Liver (tissue), 9 donors: ENCODE data around the gene NOP9. TPM values are rescaled to one million over a fixed set of nuclear protein-coding genes. Genes with fewer than 3 reads are reported as not detected.
A peak's percentile ranks its signal among the peaks of the same experiment; 100 is the strongest.

Experiments
- DNase-seq: peaks from one replicate; pipeline ENCODE4 v3.0.0-alpha.2; 2017; ENCODE audit warnings: low spot score
- H3K27ac ChIP-seq, 2 donors: one replicate each; pipeline ENCODE4 v1.7.0; 2013; ENCODE audit warnings: inconsistent platforms in 2 of 2, low read length in 2 of 2, control low read depth in 1 of 2, low read depth in 1 of 2, mild to moderate bottlenecking in 1 of 2
- H3K27me3 ChIP-seq, 4 donors: one replicate each; pipeline versions ENCODE4 v1.6.1 to v1.7.0; 2013; ENCODE audit warnings: low read length in 3 of 4, inconsistent platforms in 1 of 4, mild to moderate bottlenecking in 1 of 4, moderate library complexity in 1 of 4; ENCODE audit not compliant: control insufficient read depth in 4 of 4, insufficient read depth in 4 of 4
- H3K36me3 ChIP-seq, 4 donors: one replicate each; pipeline versions ENCODE4 v1.6.1 to v1.7.0; 2013; ENCODE audit warnings: low read length in 3 of 4, mild to moderate bottlenecking in 3 of 4, low read depth in 1 of 4, moderate library complexity in 1 of 4; ENCODE audit not compliant: control insufficient read depth in 4 of 4, insufficient read depth in 3 of 4
- H3K4me1 ChIP-seq, 4 donors: one replicate each; pipeline versions ENCODE4 v1.6.1 to v1.7.0; 2013; ENCODE audit warnings: low read length in 3 of 4, mild to moderate bottlenecking in 3 of 4, moderate library complexity in 1 of 4; ENCODE audit not compliant: control insufficient read depth in 4 of 4, insufficient read depth in 4 of 4
- H3K4me3 ChIP-seq, 3 donors: one replicate each; pipeline versions ENCODE4 v1.6.1 to v1.7.0; 2013; ENCODE audit warnings: low read length in 3 of 3, control low read depth in 1 of 3, low read depth in 1 of 3, mild to moderate bottlenecking in 1 of 3
- H3K9ac ChIP-seq, 2 donors: one replicate each; pipeline ENCODE4 v1.7.0; 2013; ENCODE audit warnings: low read length in 2 of 2, mild to moderate bottlenecking in 2 of 2, moderate library complexity in 2 of 2, control low read depth in 1 of 2, low read depth in 1 of 2
- H3K9me3 ChIP-seq, 4 donors: one replicate each; pipeline versions ENCODE4 v1.6.1 to v1.7.0; 2013; ENCODE audit warnings: low read length in 3 of 4; ENCODE audit not compliant: control insufficient read depth in 4 of 4
- FOXA1 ChIP-seq: IDR thresholded peaks from 2 replicates; pipeline ENCODE4 v1.6.1; 2016; ENCODE audit warnings: antibody characterized with exemption
- FOXA2 ChIP-seq: IDR thresholded peaks from 2 replicates; pipeline ENCODE4 v1.6.1; 2016; ENCODE audit warnings: antibody characterized with exemption
- GABPA ChIP-seq, 2 donors: IDR thresholded peaks in 1 of 2; conservative IDR thresholded peaks in 1 of 2; 2 replicates each; pipeline ENCODE4 v1.6.1; 2016; ENCODE audit warnings: antibody characterized with exemption in 2 of 2, mild to moderate bottlenecking in 1 of 2, moderate library complexity in 1 of 2
- HNF4G ChIP-seq: IDR thresholded peaks from 2 replicates; pipeline ENCODE4 v1.6.1; 2016; ENCODE audit warnings: antibody characterized with exemption
- JUND ChIP-seq, 2 donors: IDR thresholded peaks; 2 replicates each; pipeline ENCODE4 v1.6.1; 2016; ENCODE audit warnings: antibody characterized with exemption in 2 of 2
- NR2F2 ChIP-seq: IDR thresholded peaks from 2 replicates; pipeline ENCODE4 v1.6.1; 2016; ENCODE audit warnings: antibody characterized with exemption
- RAD21 ChIP-seq, 2 donors: IDR thresholded peaks; 2 replicates each; pipeline ENCODE4 v1.6.1; 2016; ENCODE audit warnings: antibody characterized with exemption in 2 of 2, mild to moderate bottlenecking in 2 of 2
- RXRA ChIP-seq, 2 donors: IDR thresholded peaks; 2 replicates each; pipeline ENCODE4 v1.6.1; 2017 to 2018; ENCODE audit warnings: antibody characterized with exemption in 2 of 2, mild to moderate bottlenecking in 1 of 2
- SP1 ChIP-seq: IDR thresholded peaks from 2 replicates; pipeline ENCODE4 v1.6.1; 2018; ENCODE audit warnings: antibody characterized with exemption, mild to moderate bottlenecking
- TAF1 ChIP-seq: conservative IDR thresholded peaks from 2 replicates; pipeline ENCODE4 v1.6.1; 2016; ENCODE audit warnings: antibody characterized with exemption, mild to moderate bottlenecking
- YY1 ChIP-seq: IDR thresholded peaks from 2 replicates; pipeline ENCODE4 v1.6.1; 2016; ENCODE audit warnings: antibody characterized with exemption, mild to moderate bottlenecking
- WGBS: extraction: QIAGEN DNeasy Blood & Tissue Kit; methylation state at CpG from one replicate; pipeline ENCODE4 v1.1.7; 2013; 5-methylcytosine and 5-hydroxymethylcytosine counted together
- polyA plus RNA-seq, 2 donors: library from polyadenylated mRNA; stranded (reverse) in 1 of 2; unstranded in 1 of 2; fragments of 200-250 nt in 1 of 2; fragments of >200 nt in 1 of 2; fragmentation: Nextera tagmentation in 1 of 2; extraction: Ambion mirVana in 1 of 2; gene quantifications; one replicate each; pipeline versions ENCODE4 v1.2.1 to v1.2.3, GENCODE V29; 2013 to 2015
- total RNA-seq, 2 donors: library from RNA; depleted of rRNA; stranded (reverse); fragments of >200 nt; gene quantifications; one replicate each; pipeline ENCODE4 v1.2.3, GENCODE V29; 2014
- TF ChIP-seq, protein P1 (sequence below): IDR thresholded peaks from 2 replicates; pipeline ENCODE4 v1.6.1; 2016; ENCODE audit warnings: antibody characterized with exemption
- TF ChIP-seq, protein P2 (sequence below): IDR thresholded peaks from 2 replicates; pipeline ENCODE4 v1.6.1; 2016; ENCODE audit warnings: antibody characterized with exemption
- TF ChIP-seq, protein P3 (sequence below): IDR thresholded peaks from 2 replicates; pipeline ENCODE4 v1.6.1; 2016; ENCODE audit warnings: antibody characterized with exemption, mild to moderate bottlenecking
- TF ChIP-seq, protein P4 (sequence below): fragments of 150-350 bp; IDR thresholded peaks from 2 replicates; pipeline ENCODE4 v1.5.1; 2017; ENCODE audit warnings: improper control_type of control experiment, low read depth, low read length; ENCODE audit not compliant: missing input control
- donor health status: healthy.
- donor health status: healthy.
- donor health status: healthy.
- donor health status: healthy.
- donor health status: healthy.

NOP9 gene
- total and polyA plus RNA-seq, 4 donors = 3.8 to 18.2 (median 9.7) TPM

DNA sequence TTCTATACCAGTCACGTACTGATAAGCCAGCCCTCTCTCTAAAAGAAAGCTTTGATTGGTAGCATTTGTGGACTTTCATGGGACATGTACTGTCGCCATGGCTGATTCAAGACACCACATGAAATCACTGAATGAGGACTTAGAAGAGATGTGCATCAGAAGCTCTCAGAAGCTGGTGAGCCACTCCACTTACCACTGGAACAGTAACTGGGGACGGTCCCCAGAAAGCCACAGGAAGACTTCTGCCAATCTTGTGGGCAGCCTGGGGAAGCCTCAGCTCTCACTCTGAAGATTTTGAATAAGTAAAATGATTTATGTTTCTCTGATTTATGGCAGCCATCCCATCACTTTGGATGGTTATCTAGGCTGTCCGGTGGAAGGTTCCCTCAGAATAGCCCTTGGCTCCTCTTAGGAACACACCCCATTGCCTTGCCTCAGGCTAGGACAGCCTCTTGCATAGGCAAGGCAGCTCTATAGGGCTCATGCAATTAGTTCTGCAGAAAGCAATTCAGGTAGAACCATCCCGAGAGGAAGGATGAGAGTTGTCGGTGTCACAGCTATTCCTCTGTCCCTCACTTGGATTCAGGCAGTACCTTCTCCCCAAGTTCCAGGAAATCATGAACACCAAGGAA lies 9.9 kb upstream of the NOP9 start:
- Histone ChIP-seq H3K36me3 (peaks cover 3 to 27% (median 13%) of the 10 kb centered on the region in 4 donors), H3K9me3 (no peaks in the 10 kb centered on the region), H3K9ac (no peak overlapping the region), H3K27ac (no peak overlapping the region), H3K4me3 (no peak overlapping the region), H3K4me1 (peaks cover 2 to 29% (median 28%) of the 10 kb centered on the region in 4 donors), H3K27me3 (no peaks in the 10 kb centered on the region)
- 84% methylated on average over 6 of the region's 6 CpGs for WGBS
- TF ChIP-seq, protein P1, sequence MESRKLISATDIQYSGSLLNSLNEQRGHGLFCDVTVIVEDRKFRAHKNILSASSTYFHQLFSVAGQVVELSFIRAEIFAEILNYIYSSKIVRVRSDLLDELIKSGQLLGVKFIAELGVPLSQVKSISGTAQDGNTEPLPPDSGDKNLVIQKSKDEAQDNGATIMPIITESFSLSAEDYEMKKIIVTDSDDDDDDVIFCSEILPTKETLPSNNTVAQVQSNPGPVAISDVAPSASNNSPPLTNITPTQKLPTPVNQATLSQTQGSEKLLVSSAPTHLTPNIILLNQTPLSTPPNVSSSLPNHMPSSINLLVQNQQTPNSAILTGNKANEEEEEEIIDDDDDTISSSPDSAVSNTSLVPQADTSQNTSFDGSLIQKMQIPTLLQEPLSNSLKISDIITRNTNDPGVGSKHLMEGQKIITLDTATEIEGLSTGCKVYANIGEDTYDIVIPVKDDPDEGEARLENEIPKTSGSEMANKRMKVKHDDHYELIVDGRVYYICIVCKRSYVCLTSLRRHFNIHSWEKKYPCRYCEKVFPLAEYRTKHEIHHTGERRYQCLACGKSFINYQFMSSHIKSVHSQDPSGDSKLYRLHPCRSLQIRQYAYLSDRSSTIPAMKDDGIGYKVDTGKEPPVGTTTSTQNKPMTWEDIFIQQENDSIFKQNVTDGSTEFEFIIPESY = no peak
- no peak for TF ChIP-seq JUND (IDR thresholded peaks at IDR 0.05)
- no peak for TF ChIP-seq HNF4G
- no peak for TF ChIP-seq NR2F2
- no peak for TF ChIP-seq TAF1
- TF ChIP-seq, protein P2, sequence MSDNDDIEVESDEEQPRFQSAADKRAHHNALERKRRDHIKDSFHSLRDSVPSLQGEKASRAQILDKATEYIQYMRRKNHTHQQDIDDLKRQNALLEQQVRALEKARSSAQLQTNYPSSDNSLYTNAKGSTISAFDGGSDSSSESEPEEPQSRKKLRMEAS = no peak
- TF ChIP-seq FOXA2 = no peak
- TF ChIP-seq YY1 = no peak
- no peak for TF ChIP-seq RAD21 (IDR thresholded peaks at IDR 0.05)
- TF ChIP-seq, protein P3, sequence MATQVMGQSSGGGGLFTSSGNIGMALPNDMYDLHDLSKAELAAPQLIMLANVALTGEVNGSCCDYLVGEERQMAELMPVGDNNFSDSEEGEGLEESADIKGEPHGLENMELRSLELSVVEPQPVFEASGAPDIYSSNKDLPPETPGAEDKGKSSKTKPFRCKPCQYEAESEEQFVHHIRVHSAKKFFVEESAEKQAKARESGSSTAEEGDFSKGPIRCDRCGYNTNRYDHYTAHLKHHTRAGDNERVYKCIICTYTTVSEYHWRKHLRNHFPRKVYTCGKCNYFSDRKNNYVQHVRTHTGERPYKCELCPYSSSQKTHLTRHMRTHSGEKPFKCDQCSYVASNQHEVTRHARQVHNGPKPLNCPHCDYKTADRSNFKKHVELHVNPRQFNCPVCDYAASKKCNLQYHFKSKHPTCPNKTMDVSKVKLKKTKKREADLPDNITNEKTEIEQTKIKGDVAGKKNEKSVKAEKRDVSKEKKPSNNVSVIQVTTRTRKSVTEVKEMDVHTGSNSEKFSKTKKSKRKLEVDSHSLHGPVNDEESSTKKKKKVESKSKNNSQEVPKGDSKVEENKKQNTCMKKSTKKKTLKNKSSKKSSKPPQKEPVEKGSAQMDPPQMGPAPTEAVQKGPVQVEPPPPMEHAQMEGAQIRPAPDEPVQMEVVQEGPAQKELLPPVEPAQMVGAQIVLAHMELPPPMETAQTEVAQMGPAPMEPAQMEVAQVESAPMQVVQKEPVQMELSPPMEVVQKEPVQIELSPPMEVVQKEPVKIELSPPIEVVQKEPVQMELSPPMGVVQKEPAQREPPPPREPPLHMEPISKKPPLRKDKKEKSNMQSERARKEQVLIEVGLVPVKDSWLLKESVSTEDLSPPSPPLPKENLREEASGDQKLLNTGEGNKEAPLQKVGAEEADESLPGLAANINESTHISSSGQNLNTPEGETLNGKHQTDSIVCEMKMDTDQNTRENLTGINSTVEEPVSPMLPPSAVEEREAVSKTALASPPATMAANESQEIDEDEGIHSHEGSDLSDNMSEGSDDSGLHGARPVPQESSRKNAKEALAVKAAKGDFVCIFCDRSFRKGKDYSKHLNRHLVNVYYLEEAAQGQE = no peak
- TF ChIP-seq, protein P4, sequence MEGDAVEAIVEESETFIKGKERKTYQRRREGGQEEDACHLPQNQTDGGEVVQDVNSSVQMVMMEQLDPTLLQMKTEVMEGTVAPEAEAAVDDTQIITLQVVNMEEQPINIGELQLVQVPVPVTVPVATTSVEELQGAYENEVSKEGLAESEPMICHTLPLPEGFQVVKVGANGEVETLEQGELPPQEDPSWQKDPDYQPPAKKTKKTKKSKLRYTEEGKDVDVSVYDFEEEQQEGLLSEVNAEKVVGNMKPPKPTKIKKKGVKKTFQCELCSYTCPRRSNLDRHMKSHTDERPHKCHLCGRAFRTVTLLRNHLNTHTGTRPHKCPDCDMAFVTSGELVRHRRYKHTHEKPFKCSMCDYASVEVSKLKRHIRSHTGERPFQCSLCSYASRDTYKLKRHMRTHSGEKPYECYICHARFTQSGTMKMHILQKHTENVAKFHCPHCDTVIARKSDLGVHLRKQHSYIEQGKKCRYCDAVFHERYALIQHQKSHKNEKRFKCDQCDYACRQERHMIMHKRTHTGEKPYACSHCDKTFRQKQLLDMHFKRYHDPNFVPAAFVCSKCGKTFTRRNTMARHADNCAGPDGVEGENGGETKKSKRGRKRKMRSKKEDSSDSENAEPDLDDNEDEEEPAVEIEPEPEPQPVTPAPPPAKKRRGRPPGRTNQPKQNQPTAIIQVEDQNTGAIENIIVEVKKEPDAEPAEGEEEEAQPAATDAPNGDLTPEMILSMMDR = no peak
- no peak for TF ChIP-seq GABPA (IDR thresholded peaks at IDR 0.05 in 1 of 2, conservative IDR thresholded peaks at IDR 0.05 in 1 of 2)
- no peak for TF ChIP-seq SP1
- no peak for TF ChIP-seq FOXA1
- no peak for TF ChIP-seq RXRA (IDR thresholded peaks at IDR 0.05)
- no peak for DNase-seq

DNA sequence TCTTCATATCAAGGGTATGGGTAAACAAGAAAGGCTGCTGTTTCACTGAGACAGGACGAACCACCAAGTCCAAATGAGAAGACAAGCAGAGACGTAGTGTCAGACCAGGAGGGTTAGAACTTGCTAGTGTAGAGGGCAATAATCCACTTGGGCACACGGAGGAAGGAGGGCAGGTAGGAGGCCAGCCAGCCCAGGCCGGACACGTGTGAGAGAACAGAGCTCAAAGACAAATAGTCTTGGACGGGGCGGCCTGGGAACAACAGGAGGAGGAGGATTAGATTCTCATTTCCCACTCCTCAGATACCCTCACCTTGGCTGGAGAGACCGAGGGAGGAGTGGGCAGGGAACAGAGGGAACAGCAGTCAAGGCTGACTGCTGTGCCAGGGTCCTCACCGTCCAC lies 8.9 kb upstream of the NOP9 start:
- no peaks in the 10 kb centered on the region for H3K27me3 ChIP-seq
- peak overlapping the region in 1 of 2 donors; percentile 48 for H3K27ac ChIP-seq
- H3K4me1 ChIP-seq = peaks cover 2 to 33% (median 32%) of the 10 kb centered on the region in 4 donors
- H3K9ac ChIP-seq = no peak overlapping the region
- WGBS = 41% methylated on average over 9 of the region's 9 CpGs
- DNase-seq = no peak
- H3K9me3 ChIP-seq = no peaks in the 10 kb centered on the region
- H3K36me3 ChIP-seq = peaks cover 5 to 33% (median 20%) of the 10 kb centered on the region in 4 donors
- TF ChIP-seq, protein P2 = no peak
- TF ChIP-seq, protein P4 = no peak
- TF ChIP-seq SP1 = no peak
- no peak for TF ChIP-seq JUND (IDR thresholded peaks at IDR 0.05)
- TF ChIP-seq, protein P1 = no peak
- TF ChIP-seq HNF4G = no peak
- no peak overlapping the region for H3K4me3 ChIP-seq
